Suprapubic skin (tissue), 4 donors: Measurements from ENCODE around the gene TRMU. TPM values are rescaled to one million over a fixed set of nuclear protein-coding genes. Genes with fewer than 3 reads are reported as not detected.

Source experiments
- DNase-seq, 2 donors: peaks; one replicate each; pipeline ENCODE4 v3.0.0-alpha.2; 2019; ENCODE audit warnings: low spot score in 2 of 2
- H3K27ac ChIP-seq: fragments of 200-600 bp; sonication (generic); one replicate; pipeline ENCODE4 v1.5.1; 2019
- H3K27me3 ChIP-seq: fragments of 200-600 bp; sonication (generic); one replicate; pipeline ENCODE4 v1.5.1; 2019
- H3K36me3 ChIP-seq: fragments of 200-600 bp; sonication (generic); one replicate; pipeline ENCODE4 v1.5.1; 2019
- H3K4me1 ChIP-seq: fragments of 200-600 bp; sonication (generic); one replicate; pipeline ENCODE4 v1.5.1; 2019
- H3K4me3 ChIP-seq: fragments of 200-600 bp; sonication (generic); one replicate; pipeline ENCODE4 v1.5.1; 2019; ENCODE audit warnings: mild to moderate bottlenecking
- H3K9me3 ChIP-seq: fragments of 200-600 bp; sonication (generic); one replicate; pipeline ENCODE4 v1.5.1; 2019
- EP300 ChIP-seq: sonication (generic); formaldehyde crosslinking; IDR thresholded peaks from one replicate; pipeline ENCODE4 v1.6.1; 2017; ENCODE audit warnings: antibody characterized with exemption
- POLR2A ChIP-seq, 2 donors: fragments of 450-650 bp; IDR thresholded peaks; one replicate each; pipeline ENCODE4 v1.6.1; 2017; ENCODE audit warnings: antibody characterized with exemption in 2 of 2, mild to moderate bottlenecking in 2 of 2, moderate library complexity in 2 of 2
- POLR2AphosphoS5 ChIP-seq, 3 donors: sonication (generic); formaldehyde crosslinking; IDR thresholded peaks; one replicate each; pipeline ENCODE4 v1.6.1; 2017; ENCODE audit warnings: antibody characterized with exemption in 3 of 3
- WGBS: methylation state at CpG from one replicate; pipeline ENCODE4 v1.1.5; 2018; 5-methylcytosine and 5-hydroxymethylcytosine counted together
- total RNA-seq, 4 donors: library from RNA; depleted of rRNA; stranded (reverse); fragments of >200 nt; gene quantifications; one replicate each; pipeline ENCODE4 v1.1.0, GENCODE V29; 2016
- TF ChIP-seq, protein P1 (sequence below), 2 donors: fragments of 200-600 bp in 1 of 2; fragments of 450-650 bp in 1 of 2; sonication (generic) in 1 of 2; IDR thresholded peaks; one replicate each; pipeline ENCODE4 v1.5.1; 2016 to 2019; ENCODE audit warnings: antibody characterized with exemption in 2 of 2, mild to moderate bottlenecking in 1 of 2, moderate library complexity in 1 of 2

Gene TRMU
- total RNA-seq, 4 donors from 2014 or later, result 28.3 to 109 (median 40.9) TPM

DNA sequence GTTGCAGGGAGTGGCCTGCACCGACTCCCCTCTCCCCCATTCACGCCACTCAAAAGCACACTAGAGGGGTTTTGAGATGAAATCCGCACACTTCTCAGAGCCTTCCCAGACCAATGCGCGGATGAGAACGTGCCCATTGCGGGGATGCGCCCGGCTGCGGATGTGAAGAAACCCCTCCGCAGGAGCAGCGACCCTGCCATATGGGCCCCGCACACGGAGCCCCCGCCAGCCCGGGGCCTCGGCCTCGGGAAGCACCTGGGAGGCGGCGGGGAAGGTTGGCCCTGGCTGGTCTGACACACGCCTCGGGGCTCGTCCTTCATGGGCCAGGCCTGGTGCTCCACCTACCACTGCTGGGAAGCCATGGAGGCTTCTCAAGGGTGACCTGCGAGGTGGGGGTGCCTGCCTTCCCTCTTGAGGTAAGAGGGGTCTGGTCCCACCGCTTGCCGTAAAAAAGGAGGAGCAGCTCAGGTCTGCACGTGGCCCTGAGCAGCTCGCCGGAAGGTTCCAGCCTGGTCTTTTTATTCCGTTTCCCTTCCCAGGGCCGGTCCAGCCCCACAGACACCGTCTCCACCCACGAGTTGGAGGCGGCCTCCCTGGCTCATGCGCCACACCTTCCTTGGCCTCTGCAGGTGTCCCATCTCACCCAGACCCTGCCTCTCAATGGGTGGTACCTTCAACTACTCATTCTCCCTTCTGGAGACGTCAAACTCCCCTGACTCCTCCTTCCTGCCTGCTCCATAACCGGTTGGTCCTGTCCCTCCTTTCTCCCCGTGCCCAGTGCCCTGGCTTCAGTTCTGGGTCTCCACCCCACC, 39.4 kb downstream of the TRMU start:
- Histone ChIP-seq H3K36me3 (peaks cover 17% of the 10 kb centered on the region), H3K27me3 (peaks cover 3% of the 10 kb centered on the region), H3K4me1 (peaks cover 21% of the 10 kb centered on the region), H3K9me3 (no peaks in the 10 kb centered on the region), H3K27ac (no peak overlapping the region), H3K4me3 (no peak overlapping the region)
- 70% methylated on average over 18 of the region's 38 CpGs for WGBS
- DNase-seq, result no peak
- TF ChIP-seq, protein P1, sequence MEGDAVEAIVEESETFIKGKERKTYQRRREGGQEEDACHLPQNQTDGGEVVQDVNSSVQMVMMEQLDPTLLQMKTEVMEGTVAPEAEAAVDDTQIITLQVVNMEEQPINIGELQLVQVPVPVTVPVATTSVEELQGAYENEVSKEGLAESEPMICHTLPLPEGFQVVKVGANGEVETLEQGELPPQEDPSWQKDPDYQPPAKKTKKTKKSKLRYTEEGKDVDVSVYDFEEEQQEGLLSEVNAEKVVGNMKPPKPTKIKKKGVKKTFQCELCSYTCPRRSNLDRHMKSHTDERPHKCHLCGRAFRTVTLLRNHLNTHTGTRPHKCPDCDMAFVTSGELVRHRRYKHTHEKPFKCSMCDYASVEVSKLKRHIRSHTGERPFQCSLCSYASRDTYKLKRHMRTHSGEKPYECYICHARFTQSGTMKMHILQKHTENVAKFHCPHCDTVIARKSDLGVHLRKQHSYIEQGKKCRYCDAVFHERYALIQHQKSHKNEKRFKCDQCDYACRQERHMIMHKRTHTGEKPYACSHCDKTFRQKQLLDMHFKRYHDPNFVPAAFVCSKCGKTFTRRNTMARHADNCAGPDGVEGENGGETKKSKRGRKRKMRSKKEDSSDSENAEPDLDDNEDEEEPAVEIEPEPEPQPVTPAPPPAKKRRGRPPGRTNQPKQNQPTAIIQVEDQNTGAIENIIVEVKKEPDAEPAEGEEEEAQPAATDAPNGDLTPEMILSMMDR (IDR thresholded peaks at IDR 0.05), result no peak
- TF ChIP-seq EP300, result no peak
- no peak for TF ChIP-seq POLR2A (IDR thresholded peaks at IDR 0.05)
- no peak for TF ChIP-seq POLR2AphosphoS5 (IDR thresholded peaks at IDR 0.05)

DNA sequence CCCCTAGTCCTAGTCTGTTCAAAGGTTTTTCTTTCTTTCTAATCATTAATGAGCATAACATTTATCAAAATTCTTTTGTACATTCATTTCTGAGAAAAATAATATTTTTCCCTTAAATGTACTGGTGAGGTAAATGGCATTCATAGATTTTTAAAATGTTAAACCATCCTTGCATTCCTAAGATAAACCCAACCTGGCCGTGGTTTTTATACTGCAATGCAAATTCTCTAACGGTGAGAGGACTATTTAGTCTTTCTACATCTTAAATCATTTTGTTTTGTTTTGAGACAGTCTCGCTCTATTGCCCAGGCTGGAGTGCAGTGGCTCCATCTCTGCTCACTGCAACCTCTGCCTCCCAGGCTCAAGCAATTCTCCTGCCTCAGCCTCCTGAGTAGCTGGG, 40.6 kb downstream of the TRMU start:
- H3K27ac ChIP-seq, result no peak overlapping the region
- TF ChIP-seq POLR2AphosphoS5 (IDR thresholded peaks at IDR 0.05) (no peak), EP300 (no peak), POLR2A (IDR thresholded peaks at IDR 0.05) (no peak)
- TF ChIP-seq, protein P1 (IDR thresholded peaks at IDR 0.05), result no peak
- H3K9me3 ChIP-seq, result no peaks in the 10 kb centered on the region
- peaks cover 21% of the 10 kb centered on the region for H3K4me1 ChIP-seq
- DNase-seq, result no peak
- no peak overlapping the region for H3K4me3 ChIP-seq
- H3K27me3 ChIP-seq, result peaks cover 3% of the 10 kb centered on the region
- H3K36me3 ChIP-seq, result peaks cover 20% of the 10 kb centered on the region
- 95% methylated on average over 3 of the region's 3 CpGs for WGBS

DNA sequence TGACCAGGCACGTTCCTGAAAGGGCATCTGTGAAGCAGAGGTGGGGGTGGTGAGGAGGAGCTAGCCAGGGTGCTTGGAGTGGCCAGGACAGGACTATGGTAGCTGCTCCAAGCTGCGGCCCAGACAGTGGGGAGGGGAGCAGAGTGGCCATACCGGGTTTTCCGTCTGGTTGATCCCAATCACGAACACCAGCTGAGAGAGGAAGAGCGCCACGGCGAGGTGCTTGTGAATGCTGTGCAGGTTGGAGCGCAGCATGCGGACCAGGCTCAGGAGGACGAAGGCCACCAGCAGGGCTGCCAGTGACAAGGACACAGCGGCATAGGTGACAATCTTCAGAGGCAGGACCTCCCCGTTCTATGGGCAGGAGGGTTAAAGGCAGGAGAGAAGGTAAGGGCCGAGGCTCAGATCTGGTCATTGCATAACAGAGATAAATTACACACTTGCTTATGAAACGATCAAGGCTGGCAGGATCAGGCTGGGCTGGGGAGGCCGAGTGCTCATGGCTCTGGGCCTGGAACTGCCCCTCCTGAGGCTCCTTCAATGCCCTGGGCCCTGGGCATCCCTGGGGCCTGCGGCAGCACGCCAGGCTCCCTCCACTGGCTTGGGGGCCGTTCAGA, 41.5 kb downstream of the TRMU start:
- no peaks in the 10 kb centered on the region for H3K9me3 ChIP-seq
- TF ChIP-seq POLR2AphosphoS5 (IDR thresholded peaks at IDR 0.05) (no peak), EP300 (no peak), POLR2A (IDR thresholded peaks at IDR 0.05) (no peak)
- TF ChIP-seq, protein P1 (IDR thresholded peaks at IDR 0.05), result no peak
- H3K27ac ChIP-seq, result no peak overlapping the region
- DNase-seq, result no peak
- H3K4me1 ChIP-seq, result peaks cover 21% of the 10 kb centered on the region
- peaks cover 3% of the 10 kb centered on the region for H3K27me3 ChIP-seq
- peaks cover 24% of the 10 kb centered on the region for H3K36me3 ChIP-seq
- 95% methylated on average over 17 of the region's 19 CpGs for WGBS
- H3K4me3 ChIP-seq, result no peak overlapping the region

DNA sequence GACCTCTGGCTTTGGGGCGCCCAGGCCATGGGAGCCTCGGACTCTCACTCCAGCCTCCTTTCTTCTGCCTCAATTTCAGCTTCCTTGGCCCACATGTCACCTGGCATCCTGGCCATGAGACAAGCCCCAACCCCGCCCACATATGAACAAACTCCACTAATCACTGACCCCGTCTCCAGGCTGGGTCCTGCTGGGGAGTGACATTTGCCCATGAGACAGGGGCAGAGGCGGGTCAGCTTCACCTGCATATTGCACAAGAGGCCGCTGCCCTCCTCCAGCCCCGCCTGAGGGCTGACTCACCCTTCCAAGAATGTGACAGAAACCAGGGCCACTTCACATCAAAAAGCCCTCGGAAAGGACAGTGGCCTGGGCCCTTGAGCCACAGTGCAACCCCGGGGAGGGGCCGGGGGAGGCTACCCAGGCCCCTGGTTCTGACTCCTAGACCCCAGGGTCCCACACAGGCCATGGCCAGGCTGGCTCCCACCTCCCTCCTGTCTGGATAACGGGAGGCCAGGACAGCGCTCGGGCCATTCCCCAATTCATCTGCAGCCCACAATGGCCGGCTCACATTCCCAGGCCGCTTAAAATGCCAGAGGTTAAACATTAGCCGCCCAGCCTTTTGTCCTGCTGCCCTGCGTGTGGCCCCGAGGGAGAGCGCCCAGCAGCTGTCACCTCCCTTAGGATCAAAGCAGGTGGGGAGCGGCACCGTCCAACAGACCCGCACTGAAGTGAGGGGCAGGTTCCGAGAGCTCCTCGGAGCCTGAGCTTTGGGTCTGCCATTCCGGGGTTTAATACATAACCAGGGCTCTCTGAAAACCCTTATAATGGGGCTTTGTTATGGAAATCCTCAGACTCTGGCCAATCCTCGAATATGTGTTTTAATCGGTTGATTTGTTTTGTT, 42.3 kb downstream of the TRMU start:
- H3K4me1 ChIP-seq, result peaks cover 21% of the 10 kb centered on the region
- H3K9me3 ChIP-seq, result no peaks in the 10 kb centered on the region
- peaks cover 26% of the 10 kb centered on the region for H3K36me3 ChIP-seq
- no peak overlapping the region for H3K27ac ChIP-seq
- WGBS, result 79% methylated on average over 13 of the region's 27 CpGs
- DNase-seq, result no peak
- no peak overlapping the region for H3K4me3 ChIP-seq
- peaks cover 3% of the 10 kb centered on the region for H3K27me3 ChIP-seq
- TF ChIP-seq POLR2AphosphoS5 (IDR thresholded peaks at IDR 0.05), result no peak
- TF ChIP-seq, protein P1 (IDR thresholded peaks at IDR 0.05), result no peak
- TF ChIP-seq POLR2A (IDR thresholded peaks at IDR 0.05), result no peak
- no peak for TF ChIP-seq EP300
